Sigmoid colon (tissue), 7 donors: ENCODE data around the gene MORC2. TPM values are rescaled to one million over a fixed set of nuclear protein-coding genes. Genes with fewer than 3 reads are reported as not detected.

ENCODE experiments used
- DNase-seq: peaks from one replicate; pipeline ENCODE4 v3.0.0-alpha.2; 2019
- H3K27ac ChIP-seq, 4 donors: fragments of 200-600 bp; sonication (generic); one replicate each; pipeline ENCODE4 v1.5.1; 2016 to 2019; ENCODE audit warnings: mild to moderate bottlenecking in 1 of 4
- H3K27me3 ChIP-seq, 3 donors: fragments of 200-600 bp; sonication (generic); one replicate each; pipeline ENCODE4 v1.5.1; 2019; ENCODE audit warnings: mild to moderate bottlenecking in 1 of 3
- H3K36me3 ChIP-seq, 4 donors: fragments of 200-600 bp; sonication (generic); one replicate each; pipeline ENCODE4 v1.5.1; 2016 to 2019
- H3K4me1 ChIP-seq, 4 donors: fragments of 200-600 bp; sonication (generic); one replicate each; pipeline ENCODE4 v1.5.1; 2017 to 2019
- H3K4me3 ChIP-seq, 4 donors: fragments of 200-600 bp; sonication (generic); one replicate each; pipeline ENCODE4 v1.5.1; 2017 to 2019; ENCODE audit warnings: mild to moderate bottlenecking in 2 of 4, moderate library complexity in 1 of 4
- H3K9me3 ChIP-seq, 4 donors: fragments of 200-600 bp in 3 of 4; sonication (generic) in 3 of 4; one replicate each; pipeline versions ENCODE4 v1.5.1 to v1.6.1; 2013 to 2019
- EP300 ChIP-seq, 4 donors: sonication (generic); formaldehyde crosslinking; IDR thresholded peaks; one replicate each; pipeline ENCODE4 v1.6.1; 2017; ENCODE audit warnings: antibody characterized with exemption in 4 of 4
- POLR2A ChIP-seq, 2 donors: fragments of 450-650 bp; IDR thresholded peaks; one replicate each; pipeline ENCODE4 v1.6.1; 2016; ENCODE audit warnings: antibody characterized with exemption in 2 of 2, mild to moderate bottlenecking in 2 of 2, moderate library complexity in 2 of 2
- POLR2AphosphoS5 ChIP-seq, 4 donors: sonication (generic); formaldehyde crosslinking; IDR thresholded peaks; one replicate each; pipeline ENCODE4 v1.6.1; 2017; ENCODE audit warnings: antibody characterized with exemption in 4 of 4
- WGBS, 2 donors: extraction: QIAGEN DNeasy Blood & Tissue Kit; methylation state at CpG; one replicate each; pipeline ENCODE4 v1.1.7; 2013; 5-methylcytosine and 5-hydroxymethylcytosine counted together
- intact Hi-C: fragments of 100-400 bp; cut with DNase I; formaldehyde crosslinking; loops from one replicate; pipeline ENCODE4 v1.15.1; 2023
- polyA plus RNA-seq, 3 donors: library from polyadenylated mRNA; stranded (reverse); fragments of 200-250 nt; gene quantifications; one replicate each; pipeline ENCODE4 v1.2.3, GENCODE V29; 2013
- total RNA-seq, 4 donors: library from RNA; depleted of rRNA; stranded (reverse); fragments of >200 nt; gene quantifications; one replicate each; pipeline ENCODE4 v1.1.0, GENCODE V29; 2016
- TF ChIP-seq, protein P1 (sequence below), 4 experiments: fragments of 450-650 bp in 3 of 4; fragments of 200-600 bp in 1 of 4; IDR thresholded peaks; one replicate each; pipeline ENCODE4 v1.5.1; 2016 to 2019; ENCODE audit warnings: antibody characterized with exemption in 4 of 4, mild to moderate bottlenecking in 3 of 4, moderate library complexity in 2 of 4
- donor health status: healthy with polysubstance abuse.
- donor health status: Bipolar disorder and iron deficiency.
- donor health status: healthy.

The MORC2 gene
- total and polyA plus RNA-seq, 7 donors, result 4.6 to 42.1 (median 15.0) TPM

DNA sequence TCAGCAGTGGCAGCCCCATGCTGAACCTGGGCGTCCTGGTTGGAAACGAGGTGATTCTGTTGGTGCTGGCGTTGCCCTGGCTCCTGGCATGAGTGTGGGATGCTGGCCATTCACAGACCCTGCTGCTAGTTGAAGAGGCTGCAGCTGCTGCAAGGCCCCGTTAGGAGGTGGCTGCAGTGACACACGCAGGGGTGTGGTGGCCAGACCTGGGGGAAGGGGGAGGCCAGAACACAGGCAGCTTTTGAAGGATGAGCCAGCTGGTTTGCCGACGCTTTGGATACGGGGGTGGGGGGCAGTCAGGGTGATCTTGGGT lies 77.2 kb downstream of the MORC2 start:
- DNase-seq, result no peak
- Histone ChIP-seq H3K4me1 (no peaks in the 10 kb centered on the region), H3K27me3 (no peaks in the 10 kb centered on the region), H3K27ac (no peak overlapping the region), H3K36me3 (peaks cover 0 to 17% (median 0%) of the 10 kb centered on the region in 4 donors), H3K4me3 (no peak overlapping the region), H3K9me3 (no peaks in the 10 kb centered on the region)
- intact Hi-C loops, result no loop called here
- whole genome bisulfite sequencing, 2 donors, result 88% methylated on average over 8 of the region's 8 CpGs
- TF ChIP-seq EP300 (IDR thresholded peaks at IDR 0.05) (no peak), POLR2AphosphoS5 (IDR thresholded peaks at IDR 0.05) (no peak), POLR2A (IDR thresholded peaks at IDR 0.05) (no peak)
- TF ChIP-seq, protein P1, sequence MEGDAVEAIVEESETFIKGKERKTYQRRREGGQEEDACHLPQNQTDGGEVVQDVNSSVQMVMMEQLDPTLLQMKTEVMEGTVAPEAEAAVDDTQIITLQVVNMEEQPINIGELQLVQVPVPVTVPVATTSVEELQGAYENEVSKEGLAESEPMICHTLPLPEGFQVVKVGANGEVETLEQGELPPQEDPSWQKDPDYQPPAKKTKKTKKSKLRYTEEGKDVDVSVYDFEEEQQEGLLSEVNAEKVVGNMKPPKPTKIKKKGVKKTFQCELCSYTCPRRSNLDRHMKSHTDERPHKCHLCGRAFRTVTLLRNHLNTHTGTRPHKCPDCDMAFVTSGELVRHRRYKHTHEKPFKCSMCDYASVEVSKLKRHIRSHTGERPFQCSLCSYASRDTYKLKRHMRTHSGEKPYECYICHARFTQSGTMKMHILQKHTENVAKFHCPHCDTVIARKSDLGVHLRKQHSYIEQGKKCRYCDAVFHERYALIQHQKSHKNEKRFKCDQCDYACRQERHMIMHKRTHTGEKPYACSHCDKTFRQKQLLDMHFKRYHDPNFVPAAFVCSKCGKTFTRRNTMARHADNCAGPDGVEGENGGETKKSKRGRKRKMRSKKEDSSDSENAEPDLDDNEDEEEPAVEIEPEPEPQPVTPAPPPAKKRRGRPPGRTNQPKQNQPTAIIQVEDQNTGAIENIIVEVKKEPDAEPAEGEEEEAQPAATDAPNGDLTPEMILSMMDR (IDR thresholded peaks at IDR 0.05), result no peak

DNA sequence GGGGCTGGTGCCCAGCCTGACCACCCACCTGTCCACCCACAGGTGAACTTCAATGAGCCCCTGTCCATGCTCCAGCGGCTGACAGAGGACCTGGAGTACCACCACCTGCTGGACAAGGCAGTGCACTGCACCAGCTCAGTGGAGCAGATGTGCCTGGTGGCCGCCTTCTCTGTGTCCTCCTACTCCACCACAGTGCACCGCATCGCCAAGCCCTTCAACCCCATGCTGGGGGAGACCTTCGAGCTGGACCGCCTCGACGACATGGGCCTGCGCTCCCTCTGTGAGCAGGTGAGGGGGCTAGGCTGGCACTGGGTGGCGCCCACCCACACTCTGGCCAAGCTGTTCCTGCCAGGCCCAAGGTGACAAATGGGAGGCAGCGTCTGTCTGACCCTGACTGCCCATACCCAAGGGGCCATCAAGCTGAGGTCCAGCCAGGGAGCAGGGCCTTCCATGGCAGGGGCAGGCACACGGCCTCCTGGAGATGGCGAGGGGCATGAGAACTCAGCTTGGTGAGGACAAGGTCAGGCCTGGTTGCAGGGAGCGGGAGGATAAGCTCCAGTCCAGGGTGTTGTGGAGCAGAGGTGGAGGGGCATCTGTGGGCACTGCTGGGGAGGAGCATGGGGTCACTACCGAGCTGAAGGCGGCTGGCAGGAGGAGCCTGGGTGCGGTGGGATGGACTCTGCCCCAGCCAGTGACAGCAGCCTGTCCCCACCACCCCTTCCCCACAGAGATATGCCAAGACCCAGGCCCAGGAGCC lies 77.7 kb downstream of the MORC2 start:
- Histone ChIP-seq H3K27ac (no peak overlapping the region), H3K4me1 (no peaks in the 10 kb centered on the region), H3K9me3 (no peaks in the 10 kb centered on the region), H3K36me3 (peaks cover 0 to 17% (median 0%) of the 10 kb centered on the region in 4 donors), H3K4me3 (no peak overlapping the region), H3K27me3 (no peaks in the 10 kb centered on the region)
- DNase-seq, result peak; percentile 62
- intact Hi-C loops, result no loop called here
- TF ChIP-seq, protein P1 (IDR thresholded peaks at IDR 0.05), result peak; percentile 4 to 62 (median 40)
- no peak for TF ChIP-seq POLR2AphosphoS5 (IDR thresholded peaks at IDR 0.05)
- no peak for TF ChIP-seq EP300 (IDR thresholded peaks at IDR 0.05)
- TF ChIP-seq POLR2A (IDR thresholded peaks at IDR 0.05), result no peak
- 85 to 86% methylated on average over 17 of the region's 17 CpGs for WGBS, 2 donors

DNA sequence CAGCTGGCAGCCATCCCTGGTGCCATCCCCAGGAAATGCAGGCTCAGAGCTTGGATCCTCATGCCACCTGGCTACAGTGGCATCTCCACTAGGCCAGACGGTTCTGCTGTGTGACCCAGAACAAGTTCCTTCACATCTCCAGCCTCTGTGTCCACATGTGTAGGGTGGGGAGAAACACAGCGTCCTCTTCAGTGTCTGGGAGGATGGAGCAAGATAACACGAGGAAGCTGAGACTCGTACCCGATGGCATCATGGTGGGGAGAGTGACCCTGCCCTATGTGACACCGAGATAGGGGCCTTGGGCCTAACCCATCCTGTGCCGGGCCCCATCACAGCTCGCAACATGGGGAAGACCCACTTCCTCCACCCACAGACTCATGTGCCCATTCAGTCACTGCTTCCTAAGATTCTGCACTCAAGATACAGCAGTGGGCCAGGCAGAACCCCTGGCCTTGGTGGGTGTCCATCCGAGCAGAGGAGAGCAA lies 78.5 kb downstream of the MORC2 start:
- no peak overlapping the region for H3K4me3 ChIP-seq
- no peaks in the 10 kb centered on the region for H3K27me3 ChIP-seq
- H3K36me3 ChIP-seq, result peaks cover 0 to 17% (median 0%) of the 10 kb centered on the region in 4 donors
- no peaks in the 10 kb centered on the region for H3K9me3 ChIP-seq
- H3K4me1 ChIP-seq, result no peaks in the 10 kb centered on the region
- WGBS, 2 donors, result 88 to 91% methylated on average over 9 of the region's 9 CpGs
- intact Hi-C loops, result no loop called here
- peak; percentile 33 for DNase-seq
- no peak overlapping the region for H3K27ac ChIP-seq
- TF ChIP-seq, protein P1 (IDR thresholded peaks at IDR 0.05), result no peak
- TF ChIP-seq POLR2AphosphoS5 (IDR thresholded peaks at IDR 0.05) (no peak), POLR2A (IDR thresholded peaks at IDR 0.05) (no peak), EP300 (IDR thresholded peaks at IDR 0.05) (no peak)

DNA sequence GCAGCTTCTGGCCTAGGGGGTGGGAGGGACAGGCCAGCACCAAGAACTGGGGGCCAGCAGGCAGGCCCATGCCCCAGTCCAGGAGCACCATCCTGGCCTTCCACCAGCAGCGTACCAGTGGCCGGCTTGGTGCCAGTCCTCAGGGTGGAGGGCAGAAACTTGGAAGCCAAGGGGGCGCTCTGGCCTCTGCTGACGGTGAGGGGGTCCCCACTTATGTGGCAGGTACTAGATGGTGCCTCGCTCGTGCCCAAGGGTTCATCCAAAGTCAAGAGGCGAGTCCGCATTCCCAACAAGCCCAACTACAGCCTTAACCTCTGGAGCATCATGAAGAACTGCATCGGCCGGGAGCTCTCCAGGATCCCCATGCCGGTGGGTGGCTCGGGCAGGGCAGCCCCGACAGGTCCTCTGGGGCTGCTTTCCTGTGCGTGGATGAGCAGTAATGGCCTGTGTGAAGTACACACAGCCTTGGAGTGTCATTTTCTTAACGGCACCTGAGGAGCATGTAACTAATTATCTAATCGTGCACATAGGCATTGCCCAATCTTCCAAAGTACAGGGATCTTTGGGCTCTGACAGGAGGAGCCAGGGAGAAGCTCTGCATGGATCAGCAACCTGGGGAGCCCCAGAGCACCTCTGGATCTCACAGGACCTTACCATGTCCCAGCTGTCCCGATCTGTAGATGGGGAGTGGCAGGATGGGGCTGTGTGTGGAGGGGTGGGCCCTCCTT lies 79.1 kb downstream of the MORC2 start:
- Histone ChIP-seq H3K4me1 (no peaks in the 10 kb centered on the region), H3K27me3 (no peaks in the 10 kb centered on the region), H3K4me3 (no peak overlapping the region), H3K36me3 (peaks cover 0 to 17% (median 0%) of the 10 kb centered on the region in 4 donors), H3K9me3 (no peaks in the 10 kb centered on the region), H3K27ac (no peak overlapping the region)
- peak; percentile 42 for DNase-seq
- intact Hi-C loops, result no loop called here
- 89 to 91% methylated on average over 17 of the region's 17 CpGs for WGBS, 2 donors
- no peak for TF ChIP-seq EP300 (IDR thresholded peaks at IDR 0.05)
- TF ChIP-seq, protein P1 (IDR thresholded peaks at IDR 0.05), result no peak
- TF ChIP-seq POLR2AphosphoS5 (IDR thresholded peaks at IDR 0.05), result no peak
- no peak for TF ChIP-seq POLR2A (IDR thresholded peaks at IDR 0.05)
